Measurements from ENCODE around the gene ACTL7A.

DNA sequence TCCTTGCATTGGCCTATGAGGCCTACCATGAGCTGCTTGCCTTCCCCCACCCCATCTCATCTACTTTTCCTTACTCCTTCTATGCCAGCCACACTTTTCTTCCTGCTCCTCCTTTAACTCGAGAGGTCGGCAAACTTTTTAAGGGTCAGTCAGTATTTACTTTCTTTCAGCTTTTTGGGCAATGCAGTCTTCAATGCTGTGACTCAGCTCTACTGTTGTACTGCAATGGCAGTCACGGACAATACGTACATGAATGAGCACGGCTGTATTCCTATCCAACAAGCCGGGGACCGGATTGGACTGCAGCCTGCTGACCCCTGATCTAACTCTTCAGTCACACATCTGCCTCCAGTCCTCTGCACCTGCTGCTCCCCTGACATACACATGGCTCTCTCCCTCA lies 602 bp upstream of the ACTL7A start:
- TF ChIP-seq, protein P1, sequence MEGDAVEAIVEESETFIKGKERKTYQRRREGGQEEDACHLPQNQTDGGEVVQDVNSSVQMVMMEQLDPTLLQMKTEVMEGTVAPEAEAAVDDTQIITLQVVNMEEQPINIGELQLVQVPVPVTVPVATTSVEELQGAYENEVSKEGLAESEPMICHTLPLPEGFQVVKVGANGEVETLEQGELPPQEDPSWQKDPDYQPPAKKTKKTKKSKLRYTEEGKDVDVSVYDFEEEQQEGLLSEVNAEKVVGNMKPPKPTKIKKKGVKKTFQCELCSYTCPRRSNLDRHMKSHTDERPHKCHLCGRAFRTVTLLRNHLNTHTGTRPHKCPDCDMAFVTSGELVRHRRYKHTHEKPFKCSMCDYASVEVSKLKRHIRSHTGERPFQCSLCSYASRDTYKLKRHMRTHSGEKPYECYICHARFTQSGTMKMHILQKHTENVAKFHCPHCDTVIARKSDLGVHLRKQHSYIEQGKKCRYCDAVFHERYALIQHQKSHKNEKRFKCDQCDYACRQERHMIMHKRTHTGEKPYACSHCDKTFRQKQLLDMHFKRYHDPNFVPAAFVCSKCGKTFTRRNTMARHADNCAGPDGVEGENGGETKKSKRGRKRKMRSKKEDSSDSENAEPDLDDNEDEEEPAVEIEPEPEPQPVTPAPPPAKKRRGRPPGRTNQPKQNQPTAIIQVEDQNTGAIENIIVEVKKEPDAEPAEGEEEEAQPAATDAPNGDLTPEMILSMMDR (tag by site-specific recombination; IDR thresholded peaks at IDR 0.05), result no peak
- TF ChIP-seq ZNF23 (tag by site-specific recombination; IDR thresholded peaks at IDR 0.05; ENCODE audit: borderline replicate concordance) (no peak), ZNF660 (tag by site-specific recombination; IDR thresholded peaks at IDR 0.05) (no peak)

Measured in HEK293 (cell line).